ENCODE measurements around the gene OBSL1.

GRCh38 chr2:219591091-219591490, 19.8 kb upstream of the OBSL1 start:
- no peak for TF ChIP-seq POLR2A (IDR thresholded peaks at IDR 0.05)
- TF ChIP-seq CTCF (IDR thresholded peaks at IDR 0.05), result no peak

Data from testis (tissue), 2 donors.